ENCODE measurements around the gene PDZD4.

The PDZD4 gene, protein sequence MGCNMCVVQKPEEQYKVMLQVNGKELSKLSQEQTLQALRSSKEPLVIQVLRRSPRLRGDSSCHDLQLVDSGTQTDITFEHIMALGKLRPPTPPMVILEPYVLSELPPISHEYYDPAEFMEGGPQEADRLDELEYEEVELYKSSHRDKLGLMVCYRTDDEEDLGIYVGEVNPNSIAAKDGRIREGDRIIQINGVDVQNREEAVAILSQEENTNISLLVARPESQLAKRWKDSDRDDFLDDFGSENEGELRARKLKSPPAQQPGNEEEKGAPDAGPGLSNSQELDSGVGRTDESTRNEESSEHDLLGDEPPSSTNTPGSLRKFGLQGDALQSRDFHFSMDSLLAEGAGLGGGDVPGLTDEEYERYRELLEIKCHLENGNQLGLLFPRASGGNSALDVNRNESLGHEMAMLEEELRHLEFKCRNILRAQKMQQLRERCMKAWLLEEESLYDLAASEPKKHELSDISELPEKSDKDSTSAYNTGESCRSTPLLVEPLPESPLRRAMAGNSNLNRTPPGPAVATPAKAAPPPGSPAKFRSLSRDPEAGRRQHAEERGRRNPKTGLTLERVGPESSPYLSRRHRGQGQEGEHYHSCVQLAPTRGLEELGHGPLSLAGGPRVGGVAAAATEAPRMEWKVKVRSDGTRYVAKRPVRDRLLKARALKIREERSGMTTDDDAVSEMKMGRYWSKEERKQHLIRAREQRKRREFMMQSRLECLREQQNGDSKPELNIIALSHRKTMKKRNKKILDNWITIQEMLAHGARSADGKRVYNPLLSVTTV

DNA sequence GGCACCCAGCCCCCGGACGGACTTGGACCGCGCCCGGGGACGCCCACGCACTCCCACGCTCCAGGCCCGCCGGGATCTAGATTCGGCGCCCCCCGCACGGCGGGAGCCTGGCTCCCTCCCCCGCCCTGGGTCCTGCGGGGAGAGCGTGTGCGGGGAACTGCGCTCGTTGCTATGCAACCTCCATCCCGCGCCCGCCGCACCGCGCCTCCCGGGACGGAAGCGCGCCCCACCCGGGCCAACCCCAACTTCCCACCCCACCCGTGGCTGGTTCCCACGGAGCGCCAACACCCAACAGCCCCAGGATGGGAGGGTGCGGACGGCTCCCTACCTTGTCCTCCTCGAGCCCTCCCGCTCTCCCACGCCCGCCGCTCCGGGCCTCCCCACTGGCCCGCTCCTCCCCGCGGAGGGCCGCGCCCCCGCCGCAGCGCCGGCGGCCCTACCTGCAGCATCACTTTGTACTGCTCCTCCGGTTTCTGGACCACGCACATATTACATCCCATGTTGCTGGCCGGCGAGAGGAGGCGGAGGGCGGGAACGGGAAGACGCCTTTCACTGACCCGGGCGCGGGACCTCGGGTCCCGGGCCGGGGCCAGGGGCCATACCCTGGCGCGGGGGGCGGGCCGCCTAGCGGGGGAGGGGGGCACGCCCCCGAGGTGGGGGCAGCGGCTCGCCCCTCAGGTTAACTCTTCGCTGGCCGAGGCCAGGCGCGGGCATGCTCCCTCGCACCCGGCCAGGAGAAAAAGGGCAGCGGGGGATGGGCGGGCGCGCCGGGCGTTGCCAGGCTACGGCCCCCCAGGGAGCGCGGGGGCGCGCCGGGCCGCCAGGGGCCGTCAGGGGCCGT lies at the start of gene PDZD4:
Gene PDZD4, minus strand, starts transcription at position 746 of the 841 bp plus-strand sequence. Its CDS starts 246 bp downstream, at position 500.
- no peaks in the 10 kb centered on the region for H3K4me1 ChIP-seq (ENCODE audit: insufficient read depth, low read length)
- no peak within 1 kb of the TSS for H3K27ac ChIP-seq (ENCODE audit: low read depth, low read length)
- H3K9me3 ChIP-seq (ENCODE audit: low read length) = no peaks in the 10 kb centered on the region
- peak within 1 kb of the TSS; percentile 36 to 55 for H3K4me3 ChIP-seq (ENCODE audit: low read depth in 1 of 2, low read length in 2 of 2)
- H3K27me3 ChIP-seq (ENCODE audit: control insufficient read depth in 1 of 2, insufficient read depth in 2 of 2, low read length in 2 of 2) = peaks cover 0 to 37% of the 10 kb centered on the region in 2 donors
- no peaks in the 10 kb centered on the region for H3K36me3 ChIP-seq (ENCODE audit: insufficient read depth, low read length)
- H3K9ac ChIP-seq (ENCODE audit: low read length) = no peak within 1 kb of the TSS

DNA sequence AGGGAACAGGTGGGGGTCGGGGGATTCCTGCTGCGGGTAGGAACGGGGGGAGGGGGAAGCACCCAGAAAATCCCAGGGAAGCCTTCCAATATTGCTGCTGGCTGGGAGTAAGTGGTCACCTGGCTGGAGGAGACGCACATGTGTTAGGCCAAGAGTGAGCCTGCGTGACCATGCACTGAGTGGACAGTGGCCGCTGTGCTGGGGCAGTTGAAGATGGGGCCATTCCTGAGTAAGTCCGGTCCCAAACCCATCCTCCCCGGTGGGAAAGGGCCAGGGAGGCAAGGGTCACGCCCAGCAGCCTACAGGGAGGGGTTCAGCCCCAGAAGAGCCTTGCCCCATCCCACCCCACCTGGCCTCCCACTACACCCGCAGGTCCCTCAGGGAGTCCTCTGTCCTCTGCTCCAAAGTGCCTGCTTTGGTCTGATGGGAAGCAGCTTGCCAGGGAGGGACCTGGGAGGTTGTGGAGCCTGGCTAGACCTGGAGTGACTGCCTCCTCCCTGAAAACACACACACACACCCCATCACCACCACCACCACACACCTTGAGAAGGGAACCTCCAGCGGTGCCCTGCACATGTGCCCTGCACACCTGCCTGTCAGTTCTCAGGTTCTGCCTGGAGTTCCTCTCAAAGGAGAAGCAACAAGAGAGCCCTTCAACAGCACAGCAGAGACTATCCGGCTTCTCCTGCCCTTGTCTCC lies 49.5 kb upstream of the PDZD4 start:
- H3K9me3 ChIP-seq (ENCODE audit: low read length) = no peaks in the 10 kb centered on the region
- no peaks in the 10 kb centered on the region for H3K36me3 ChIP-seq (ENCODE audit: insufficient read depth, low read length)
- no peak overlapping the region for H3K27ac ChIP-seq (ENCODE audit: low read depth, low read length)
- H3K4me1 ChIP-seq (ENCODE audit: insufficient read depth, low read length) = no peaks in the 10 kb centered on the region
- peaks cover 33 to 82% of the 10 kb centered on the region in 2 donors for H3K27me3 ChIP-seq (ENCODE audit: control insufficient read depth in 1 of 2, insufficient read depth in 2 of 2, low read length in 2 of 2)
- no peak overlapping the region for H3K9ac ChIP-seq (ENCODE audit: low read length)
- H3K4me3 ChIP-seq (ENCODE audit: low read depth in 1 of 2, low read length in 2 of 2) = no peak overlapping the region

DNA sequence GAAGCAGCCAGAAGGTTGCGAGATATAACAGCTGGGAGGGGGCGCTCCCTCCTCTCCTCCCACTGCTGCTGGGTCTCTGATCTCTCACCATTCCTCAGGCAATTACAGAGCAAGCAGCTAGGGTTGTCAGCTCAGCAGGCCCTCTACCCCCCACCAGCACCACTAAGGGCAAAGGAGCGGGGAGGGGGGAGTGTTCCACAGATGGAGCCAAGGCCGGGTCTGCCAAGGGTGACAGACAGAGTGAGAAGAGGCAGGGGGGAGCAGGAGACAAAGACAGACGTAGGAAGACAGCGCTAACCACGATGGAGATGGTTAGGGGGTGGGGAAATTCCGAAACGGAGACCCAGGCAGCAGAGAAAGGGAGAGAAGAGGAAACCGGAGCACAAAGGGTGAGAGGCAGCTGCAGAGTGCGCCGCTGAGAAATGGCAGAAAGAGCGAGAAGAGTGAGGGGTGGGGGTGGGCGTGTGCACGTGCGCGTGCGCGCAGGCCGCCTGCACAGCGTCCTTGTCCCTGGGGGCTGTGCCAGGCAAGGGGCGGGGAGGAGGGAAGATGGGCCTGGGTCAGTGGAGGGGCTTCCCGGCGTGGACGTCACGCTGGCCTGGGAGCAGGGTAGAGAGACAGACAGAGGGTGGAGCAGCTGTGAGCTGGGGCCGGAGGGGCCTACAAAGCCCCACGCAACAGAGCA lies 48.8 kb upstream of the PDZD4 start:
- Histone ChIP-seq H3K27me3 (ENCODE audit: control insufficient read depth in 1 of 2, insufficient read depth in 2 of 2, low read length in 2 of 2) (peaks cover 25 to 80% of the 10 kb centered on the region in 2 donors), H3K9me3 (ENCODE audit: low read length) (no peaks in the 10 kb centered on the region), H3K27ac (ENCODE audit: low read depth, low read length) (no peak overlapping the region)

DNA sequence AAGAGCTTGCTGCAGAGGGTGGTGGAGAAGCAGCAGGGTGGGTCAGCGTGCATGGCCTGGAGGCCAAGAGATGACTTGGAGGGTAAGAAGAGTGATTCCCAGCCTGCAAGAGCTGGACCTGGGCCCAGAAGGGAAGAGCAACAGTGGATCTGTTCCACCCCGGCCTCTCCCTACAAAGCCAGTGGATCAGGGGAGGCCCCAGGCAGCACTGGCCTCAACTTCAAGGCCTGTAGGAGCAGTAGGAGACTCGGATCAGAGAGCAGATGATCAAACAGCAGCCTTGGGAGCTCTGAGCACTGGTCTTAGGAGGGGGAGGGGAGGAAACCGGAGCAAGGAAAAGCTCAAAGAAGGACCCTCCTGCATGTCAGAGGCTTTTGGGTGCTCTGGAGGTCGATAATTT lies 48.0 kb upstream of the PDZD4 start:
- Histone ChIP-seq H3K27me3 (ENCODE audit: control insufficient read depth in 1 of 2, insufficient read depth in 2 of 2, low read length in 2 of 2) (peaks cover 18 to 80% of the 10 kb centered on the region in 2 donors), H3K4me1 (ENCODE audit: insufficient read depth, low read length) (no peaks in the 10 kb centered on the region), H3K9ac (ENCODE audit: low read length) (no peak overlapping the region), H3K9me3 (ENCODE audit: low read length) (no peaks in the 10 kb centered on the region), H3K27ac (ENCODE audit: low read depth, low read length) (no peak overlapping the region), H3K4me3 (ENCODE audit: low read depth in 1 of 2, low read length in 2 of 2) (no peak overlapping the region), H3K36me3 (ENCODE audit: insufficient read depth, low read length) (no peaks in the 10 kb centered on the region)

More for the DNA sequence above, 48.8 kb upstream of the PDZD4 start:
- Histone ChIP-seq H3K4me3 (ENCODE audit: low read depth in 1 of 2, low read length in 2 of 2) (no peak overlapping the region), H3K36me3 (ENCODE audit: insufficient read depth, low read length) (no peaks in the 10 kb centered on the region), H3K9ac (ENCODE audit: low read length) (no peak overlapping the region), H3K4me1 (ENCODE audit: insufficient read depth, low read length) (no peaks in the 10 kb centered on the region)

DNA sequence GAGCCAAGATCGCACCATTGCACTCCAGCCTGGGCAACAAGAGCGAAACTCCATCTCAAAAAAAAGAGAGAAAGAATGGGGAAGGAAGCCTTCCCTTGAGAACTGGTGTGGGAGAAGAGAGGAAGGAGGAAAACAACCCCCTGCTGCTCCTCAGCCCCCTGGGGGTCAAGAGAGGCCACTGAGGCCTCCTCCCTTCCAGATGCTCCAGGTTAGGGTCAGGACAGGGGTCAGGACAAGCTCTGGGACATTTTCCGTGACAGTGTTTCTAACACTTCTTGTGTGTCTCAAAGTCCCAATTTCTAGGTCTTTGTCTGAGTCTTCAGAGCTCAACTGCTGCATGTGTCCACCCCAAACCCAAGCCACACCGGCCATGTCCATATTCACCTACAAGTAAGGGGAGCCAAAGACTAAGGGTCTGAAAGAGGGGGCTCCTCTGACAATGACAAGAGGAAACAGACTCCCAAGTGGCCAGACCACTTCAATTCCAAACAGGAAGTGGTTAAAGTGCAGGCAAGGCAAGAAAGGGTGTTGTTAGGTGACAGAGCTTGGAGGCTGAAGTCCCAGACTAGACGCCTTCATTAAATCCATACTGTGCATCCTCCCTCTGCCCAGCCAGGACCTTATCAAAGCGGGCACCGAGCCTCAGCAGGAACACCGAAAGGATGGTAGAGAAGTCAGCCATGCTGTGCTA lies 47.4 kb upstream of the PDZD4 start:
- Histone ChIP-seq H3K36me3 (ENCODE audit: insufficient read depth, low read length) (no peaks in the 10 kb centered on the region), H3K9me3 (ENCODE audit: low read length) (no peaks in the 10 kb centered on the region), H3K27ac (ENCODE audit: low read depth, low read length) (no peak overlapping the region), H3K4me1 (ENCODE audit: insufficient read depth, low read length) (no peaks in the 10 kb centered on the region), H3K27me3 (ENCODE audit: control insufficient read depth in 1 of 2, insufficient read depth in 2 of 2, low read length in 2 of 2) (peaks cover 18 to 79% of the 10 kb centered on the region in 2 donors), H3K4me3 (ENCODE audit: low read depth in 1 of 2, low read length in 2 of 2) (no peak overlapping the region), H3K9ac (ENCODE audit: low read length) (no peak overlapping the region)

DNA sequence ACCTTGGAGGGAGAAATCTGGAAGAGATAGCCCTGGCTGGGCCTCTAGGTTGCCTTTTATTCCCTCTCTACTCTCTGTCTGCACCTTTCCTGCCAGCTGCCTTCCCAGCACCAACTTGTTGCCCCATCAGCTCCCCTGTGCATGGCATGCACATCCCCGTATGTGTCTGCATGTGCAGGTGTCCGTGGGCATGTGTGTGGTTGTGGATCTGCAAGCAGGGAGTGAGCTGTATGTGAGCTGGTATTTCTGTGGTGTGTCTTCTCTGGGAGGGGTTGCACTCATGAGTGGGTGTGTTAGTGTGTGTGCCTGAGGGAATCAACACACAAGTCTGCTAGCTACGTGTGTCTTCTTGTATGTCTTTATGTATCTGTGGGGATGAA lies 45.8 kb upstream of the PDZD4 start:
- H3K9me3 ChIP-seq (ENCODE audit: low read length) = no peaks in the 10 kb centered on the region
- no peak overlapping the region for H3K9ac ChIP-seq (ENCODE audit: low read length)
- no peaks in the 10 kb centered on the region for H3K4me1 ChIP-seq (ENCODE audit: insufficient read depth, low read length)
- no peaks in the 10 kb centered on the region for H3K36me3 ChIP-seq (ENCODE audit: insufficient read depth, low read length)
- H3K27me3 ChIP-seq (ENCODE audit: control insufficient read depth in 1 of 2, insufficient read depth in 2 of 2, low read length in 2 of 2) = peaks cover 7 to 69% of the 10 kb centered on the region in 2 donors
- no peak overlapping the region for H3K27ac ChIP-seq (ENCODE audit: low read depth, low read length)
- H3K4me3 ChIP-seq (ENCODE audit: low read depth in 1 of 2, low read length in 2 of 2) = no peak overlapping the region

DNA sequence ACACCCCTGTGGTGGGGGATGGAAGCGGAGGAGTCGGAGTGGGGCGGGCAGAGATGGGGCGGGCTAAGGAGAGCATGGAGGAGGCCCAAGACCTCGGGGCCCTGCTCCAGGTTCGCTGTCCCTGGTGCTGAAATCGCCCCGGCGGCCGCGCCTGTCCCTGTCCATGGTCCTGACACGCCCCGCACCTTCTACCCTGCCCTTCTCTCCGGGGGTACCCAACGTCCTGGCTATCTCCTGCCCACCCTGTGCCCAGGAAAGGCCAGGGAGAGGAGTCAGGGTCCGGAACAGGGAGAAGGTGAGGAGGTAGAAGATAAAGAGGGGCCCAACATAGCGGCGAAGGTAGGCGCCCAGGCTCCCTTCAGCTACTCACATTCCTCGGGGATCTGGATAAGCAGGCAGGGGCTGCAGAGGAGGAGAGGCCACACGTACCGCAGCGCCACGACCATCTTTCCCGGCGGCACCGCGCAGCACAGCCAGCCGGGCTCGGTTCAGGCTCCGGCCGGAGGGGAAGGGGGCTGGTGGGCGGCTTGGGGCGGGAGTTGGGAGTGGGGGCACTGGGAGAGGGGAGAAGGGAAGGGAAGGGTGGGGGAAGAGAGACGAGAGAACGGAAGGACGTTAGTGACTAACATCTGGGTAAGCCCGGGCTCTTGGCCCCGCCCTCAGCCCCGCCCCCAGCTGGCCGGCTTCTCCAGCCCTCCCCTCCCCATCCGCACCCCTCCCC lies 45.2 kb upstream of the PDZD4 start:
- H3K9me3 ChIP-seq (ENCODE audit: low read length) = no peaks in the 10 kb centered on the region
- H3K36me3 ChIP-seq (ENCODE audit: insufficient read depth, low read length) = no peaks in the 10 kb centered on the region
- H3K4me3 ChIP-seq (ENCODE audit: low read depth in 1 of 2, low read length in 2 of 2) = no peak overlapping the region
- no peak overlapping the region for H3K9ac ChIP-seq (ENCODE audit: low read length)
- no peaks in the 10 kb centered on the region for H3K4me1 ChIP-seq (ENCODE audit: insufficient read depth, low read length)
- peaks cover 4 to 64% of the 10 kb centered on the region in 2 donors for H3K27me3 ChIP-seq (ENCODE audit: control insufficient read depth in 1 of 2, insufficient read depth in 2 of 2, low read length in 2 of 2)
- no peak overlapping the region for H3K27ac ChIP-seq (ENCODE audit: low read depth, low read length)

DNA sequence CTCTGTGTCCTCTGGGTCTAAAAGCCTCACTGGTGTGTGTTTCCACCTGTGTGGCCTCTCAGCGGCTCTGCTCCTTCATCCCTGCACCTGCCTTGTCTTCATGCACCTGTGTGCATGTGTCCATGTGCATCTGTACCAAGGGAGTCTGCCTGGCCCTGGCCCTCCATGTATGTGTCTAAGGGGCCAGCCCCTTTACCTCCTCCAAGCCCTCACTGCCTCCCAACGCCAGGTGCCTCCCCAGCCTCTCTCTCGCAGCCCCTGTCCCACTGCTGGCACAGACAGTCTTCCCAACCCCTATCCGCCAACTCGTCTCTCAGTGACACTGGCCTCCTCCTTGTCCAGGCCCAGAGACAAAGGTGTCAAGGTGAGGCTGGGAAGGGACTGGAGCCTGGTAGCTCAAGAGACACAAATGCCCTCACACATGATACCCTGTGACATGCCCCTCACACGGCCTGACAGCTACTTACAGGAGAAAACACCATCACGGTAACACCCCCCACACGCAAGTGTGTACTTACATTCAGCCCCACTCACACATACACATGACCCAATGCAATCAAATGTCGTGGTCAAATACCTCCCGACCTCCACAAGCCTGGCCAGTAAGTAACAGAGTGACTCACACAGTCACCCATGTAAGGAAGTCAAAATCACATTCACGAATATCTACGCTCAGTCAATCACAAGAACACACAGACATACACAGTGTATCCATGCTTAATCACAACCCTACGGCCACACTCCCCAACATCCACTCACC lies 44.2 kb upstream of the PDZD4 start:
- no peak overlapping the region for H3K9ac ChIP-seq (ENCODE audit: low read length)
- no peak overlapping the region for H3K4me3 ChIP-seq (ENCODE audit: low read depth in 1 of 2, low read length in 2 of 2)
- peaks cover 4 to 63% of the 10 kb centered on the region in 2 donors for H3K27me3 ChIP-seq (ENCODE audit: control insufficient read depth in 1 of 2, insufficient read depth in 2 of 2, low read length in 2 of 2)
- H3K36me3 ChIP-seq (ENCODE audit: insufficient read depth, low read length) = no peaks in the 10 kb centered on the region
- H3K9me3 ChIP-seq (ENCODE audit: low read length) = no peaks in the 10 kb centered on the region
- no peaks in the 10 kb centered on the region for H3K4me1 ChIP-seq (ENCODE audit: insufficient read depth, low read length)
- H3K27ac ChIP-seq (ENCODE audit: low read depth, low read length) = no peak overlapping the region

DNA sequence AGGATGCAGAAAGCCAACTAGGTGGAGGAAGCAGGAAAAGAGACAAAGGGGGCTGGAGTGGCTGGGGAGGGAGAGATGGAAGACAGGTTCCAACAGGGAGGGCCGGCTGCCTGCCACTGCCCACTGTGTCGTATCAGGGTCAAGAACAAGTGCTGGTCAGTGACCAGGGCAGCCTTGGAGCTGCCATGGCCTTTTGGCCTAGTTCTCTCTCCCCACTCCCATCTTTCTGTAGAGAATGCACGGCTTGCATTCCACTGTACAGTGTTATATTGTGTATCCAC lies 43.7 kb upstream of the PDZD4 start:
- Histone ChIP-seq H3K36me3 (ENCODE audit: insufficient read depth, low read length) (no peaks in the 10 kb centered on the region), H3K27ac (ENCODE audit: low read depth, low read length) (no peak overlapping the region), H3K4me1 (ENCODE audit: insufficient read depth, low read length) (no peaks in the 10 kb centered on the region), H3K9ac (ENCODE audit: low read length) (no peak overlapping the region), H3K9me3 (ENCODE audit: low read length) (no peaks in the 10 kb centered on the region), H3K4me3 (ENCODE audit: low read depth in 1 of 2, low read length in 2 of 2) (no peak overlapping the region), H3K27me3 (ENCODE audit: control insufficient read depth in 1 of 2, insufficient read depth in 2 of 2, low read length in 2 of 2) (peaks cover 4 to 61% of the 10 kb centered on the region in 2 donors)

All from muscle layer of colon (tissue), 2 donors.